ENCODE results near the gene CR1L. TPM values are rescaled to one million over a fixed set of nuclear protein-coding genes. Genes with fewer than 3 reads are reported as not detected.
"Not testable (repeated sequence)": the region's sequence is repeated elsewhere in the genome, so short reads cannot be mapped to it uniquely, and the experiment has no call there.

CR1L gene
- total and polyA plus RNA-seq, 2 donors (not counting 3 experiments of a cell fraction or from before 2014, with no cell fraction given): not detected

DNA sequence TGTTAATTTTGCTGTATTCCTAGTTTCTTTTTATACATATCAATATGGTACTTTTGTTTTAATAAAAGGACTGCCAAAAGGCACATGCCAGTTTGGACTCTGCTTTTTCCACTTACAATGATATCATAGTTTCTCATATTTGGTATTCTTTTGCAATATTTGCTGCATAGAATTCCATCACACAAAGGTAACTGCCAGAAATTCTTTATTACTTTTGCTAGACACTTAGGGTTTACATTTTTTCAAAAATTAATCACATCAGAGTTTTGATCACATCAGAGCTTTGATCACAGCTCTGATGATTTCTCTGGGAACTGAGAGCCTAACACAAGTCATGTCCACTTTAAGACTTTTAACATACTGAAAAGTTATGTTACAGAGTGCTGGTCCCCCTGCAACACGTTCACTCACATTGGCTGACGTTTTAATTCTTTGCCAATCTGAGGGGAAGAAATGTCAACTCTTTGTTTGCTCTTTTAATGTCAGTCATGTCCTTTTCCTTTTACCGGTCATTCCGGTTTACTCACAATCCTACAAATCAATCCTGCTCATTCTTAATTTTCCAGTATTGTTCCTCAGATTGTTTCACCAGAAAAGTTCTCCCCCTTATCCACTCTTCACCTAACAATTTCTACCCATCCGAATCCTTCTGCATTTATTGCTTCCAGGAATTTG is 105.8 kb downstream of the CR1L start:
- peaks cover 36% of the 10 kb centered on the region for H3K79me2 ChIP-seq (ENCODE audit: control insufficient read depth, insufficient read depth, low read length)
- peak overlapping the region; percentile 85 for H3K27ac ChIP-seq (ENCODE audit: insufficient read depth, low read depth, low read length)
- H3K9ac ChIP-seq (replicated peaks; ENCODE audit: extremely low read depth, insufficient read depth, low read length): peak overlapping the region; percentile 62
- H3K9me1 ChIP-seq (replicated peaks; ENCODE audit: control insufficient read depth, extremely low read depth, insufficient read depth, low read length): no peaks in the 10 kb centered on the region
- peaks cover 30% of the 10 kb centered on the region for H3K4me1 ChIP-seq (ENCODE audit: control insufficient read depth, extremely low read depth, insufficient read depth, low read length)
- BruUV-seq (replicated peaks): no TSS peak
- TF ChIP-seq MYC (IDR thresholded peaks at IDR 0.05; ENCODE audit: low read depth, low read length) (no peak), EZH2 (IDR thresholded peaks at IDR 0.05; ENCODE audit: borderline replicate concordance, low read depth, low read length, severe bottlenecking) (no peak), POLR2A (IDR thresholded peaks at IDR 0.05; ENCODE audit: low read depth, low read length) (no peak), JUN (IDR thresholded peaks at IDR 0.05; ENCODE audit: borderline replicate concordance, insufficient read depth, insufficient read length, low read depth) (no peak), GATA2 (IDR thresholded peaks at IDR 0.05; ENCODE audit: insufficient read depth, insufficient read length, low read depth, low read length) (no peak), POLR2AphosphoS5 (IDR thresholded peaks at IDR 0.05; ENCODE audit: insufficient read depth, low read depth, low read length) (no peak), FOS (IDR thresholded peaks at IDR 0.05; ENCODE audit: borderline replicate concordance, insufficient read depth, low read length) (no peak)
- TF ChIP-seq, protein P1, sequence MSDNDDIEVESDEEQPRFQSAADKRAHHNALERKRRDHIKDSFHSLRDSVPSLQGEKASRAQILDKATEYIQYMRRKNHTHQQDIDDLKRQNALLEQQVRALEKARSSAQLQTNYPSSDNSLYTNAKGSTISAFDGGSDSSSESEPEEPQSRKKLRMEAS (IDR thresholded peaks at IDR 0.05; ENCODE audit: insufficient read depth, insufficient read length): no peak
- TF ChIP-seq, protein P2, sequence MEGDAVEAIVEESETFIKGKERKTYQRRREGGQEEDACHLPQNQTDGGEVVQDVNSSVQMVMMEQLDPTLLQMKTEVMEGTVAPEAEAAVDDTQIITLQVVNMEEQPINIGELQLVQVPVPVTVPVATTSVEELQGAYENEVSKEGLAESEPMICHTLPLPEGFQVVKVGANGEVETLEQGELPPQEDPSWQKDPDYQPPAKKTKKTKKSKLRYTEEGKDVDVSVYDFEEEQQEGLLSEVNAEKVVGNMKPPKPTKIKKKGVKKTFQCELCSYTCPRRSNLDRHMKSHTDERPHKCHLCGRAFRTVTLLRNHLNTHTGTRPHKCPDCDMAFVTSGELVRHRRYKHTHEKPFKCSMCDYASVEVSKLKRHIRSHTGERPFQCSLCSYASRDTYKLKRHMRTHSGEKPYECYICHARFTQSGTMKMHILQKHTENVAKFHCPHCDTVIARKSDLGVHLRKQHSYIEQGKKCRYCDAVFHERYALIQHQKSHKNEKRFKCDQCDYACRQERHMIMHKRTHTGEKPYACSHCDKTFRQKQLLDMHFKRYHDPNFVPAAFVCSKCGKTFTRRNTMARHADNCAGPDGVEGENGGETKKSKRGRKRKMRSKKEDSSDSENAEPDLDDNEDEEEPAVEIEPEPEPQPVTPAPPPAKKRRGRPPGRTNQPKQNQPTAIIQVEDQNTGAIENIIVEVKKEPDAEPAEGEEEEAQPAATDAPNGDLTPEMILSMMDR (IDR thresholded peaks at IDR 0.05; ENCODE audit: extremely low read depth in 1 of 2, insufficient read depth in 1 of 2, low read depth in 1 of 2, low read length in 2 of 2): no peak
- intact Hi-C loops (cut with micrococcal nuclease): loop anchor here (5.0 to 10.0 kb wide), 2 partner anchors 466 to 487 kb away; no protein-coding TSS in a partner anchor
- peak overlapping the region; percentile 85 for H3K4me2 ChIP-seq (ENCODE audit: insufficient read depth, low read length)
- H3K9me3 ChIP-seq (replicated peaks; ENCODE audit: control insufficient read depth, insufficient read depth, low read length): no peaks in the 10 kb centered on the region
- DNase-seq (ENCODE audit: low read depth, low spot score) (peak; percentile 51), FAIRE-seq (peak; percentile 35)
- H3K36me3 ChIP-seq (ENCODE audit: control insufficient read depth in 2 of 2, extremely low read depth in 1 of 2, insufficient read depth in 2 of 2, low read length in 2 of 2): no peaks in the 10 kb centered on the region
- ChIA-PET POLR2A (no interaction called here), CTCF (no interaction called here)
- H4K20me1 ChIP-seq (replicated peaks; ENCODE audit: control insufficient read depth, extremely low read depth, insufficient read depth, low read length): no peaks in the 10 kb centered on the region
- no peaks in the 10 kb centered on the region for H3K27me3 ChIP-seq (ENCODE audit: control insufficient read depth in 2 of 2, insufficient read depth in 2 of 2, low read length in 2 of 2)
- H2AFZ ChIP-seq (ENCODE audit: low read depth, low read length): peak overlapping the region; percentile 61
- H3K4me3 ChIP-seq (replicated peaks in 1 of 3; ENCODE audit: insufficient read depth in 1 of 3, low read depth in 1 of 3, low read length in 3 of 3): peak overlapping the region in 1 of 3 experiments; percentile 37
- dilution Hi-C loops (cut with MboI; ENCODE audit: extremely low pct_ligation_motif_present, low sequenced_read_pairs): no loop called here

DNA sequence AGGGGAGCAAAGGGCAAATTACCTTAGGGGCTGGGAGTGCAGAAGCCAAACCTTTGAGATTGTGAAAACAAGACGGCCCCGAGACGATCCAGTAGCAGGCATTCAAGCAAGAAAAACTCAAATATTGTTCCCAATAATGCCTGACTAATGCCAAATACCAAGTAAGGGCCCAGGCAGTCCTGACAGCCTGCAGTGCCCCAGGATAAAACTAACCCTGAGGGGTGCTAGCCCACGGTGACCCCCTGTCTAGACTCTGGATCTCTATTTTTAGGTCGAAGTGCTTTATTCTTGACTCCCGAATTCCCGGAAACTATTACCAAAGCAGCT is 106.5 kb downstream of the CR1L start:
- H3K9me3 ChIP-seq (replicated peaks; ENCODE audit: control insufficient read depth, insufficient read depth, low read length); H3K9me1 ChIP-seq (replicated peaks; ENCODE audit: control insufficient read depth, extremely low read depth, insufficient read depth, low read length): not testable (repeated sequence)
- TSS peak; percentile 91 for BruUV-seq (replicated peaks)

More for the DNA sequence above, 106.5 kb downstream of the CR1L start:
- H3K4me3 ChIP-seq (replicated peaks in 1 of 3; ENCODE audit: insufficient read depth in 1 of 3, low read depth in 1 of 3, low read length in 3 of 3): peak overlapping the region in 2 of 3 experiments; percentile 37 to 86
- H4K20me1 ChIP-seq (replicated peaks; ENCODE audit: control insufficient read depth, extremely low read depth, insufficient read depth, low read length); H3K36me3 ChIP-seq (ENCODE audit: control insufficient read depth in 2 of 2, extremely low read depth in 1 of 2, insufficient read depth in 2 of 2, low read length in 2 of 2); H3K27me3 ChIP-seq (ENCODE audit: control insufficient read depth in 2 of 2, insufficient read depth in 2 of 2, low read length in 2 of 2); DNase-seq (ENCODE audit: low read depth, low spot score); dilution Hi-C loops (cut with MboI; ENCODE audit: extremely low pct_ligation_motif_present, low sequenced_read_pairs); POLR2A ChIA-PET: not testable (repeated sequence)
- H3K27ac ChIP-seq (ENCODE audit: insufficient read depth, low read depth, low read length): peak overlapping the region; percentile 85
- H3K9ac ChIP-seq (replicated peaks; ENCODE audit: extremely low read depth, insufficient read depth, low read length): peak overlapping the region; percentile 62
- peaks cover 30% of the 10 kb centered on the region for H3K4me1 ChIP-seq (ENCODE audit: control insufficient read depth, extremely low read depth, insufficient read depth, low read length)
- H3K4me2 ChIP-seq (ENCODE audit: insufficient read depth, low read length): peak overlapping the region; percentile 85
- intact Hi-C loops (cut with micrococcal nuclease): loop anchor here (5.0 to 10.0 kb wide), 2 partner anchors 467 to 486 kb away; no protein-coding TSS in a partner anchor
- CTCF ChIA-PET: interaction anchor here (1.1 kb wide), 1 partner anchor 146 kb away, joined by 3 read pairs; no protein-coding TSS in a partner anchor
- peaks cover 43% of the 10 kb centered on the region for H3K79me2 ChIP-seq (ENCODE audit: control insufficient read depth, insufficient read depth, low read length)
- peak overlapping the region; percentile 61 for H2AFZ ChIP-seq (ENCODE audit: low read depth, low read length)
- FAIRE-seq: peak; percentile 4

Measured in endothelial cell of umbilical vein (primary cell).